GM12864 (cell line): Measurements from ENCODE around the gene PIP5KL1.

Experiments
- DNase-seq: peaks from one replicate; pipeline ENCODE4 v3.0.0-alpha.2; 2011; ENCODE audit warnings: low read depth
- H3K4me3 ChIP-seq: 2 replicates; pipeline ENCODE4 v1.5.1; 2011; ENCODE audit warnings: mild to moderate bottlenecking, low read depth, low read length, control low read depth
- TF ChIP-seq, protein P1 (sequence below): IDR thresholded peaks from 2 replicates; pipeline ENCODE4 v1.5.1; 2011; ENCODE audit warnings: low read depth, mild to moderate bottlenecking, moderate library complexity, low read length, control low read depth, inconsistent platforms; ENCODE audit errors: missing control alignments

The PIP5KL1 gene

DNA sequence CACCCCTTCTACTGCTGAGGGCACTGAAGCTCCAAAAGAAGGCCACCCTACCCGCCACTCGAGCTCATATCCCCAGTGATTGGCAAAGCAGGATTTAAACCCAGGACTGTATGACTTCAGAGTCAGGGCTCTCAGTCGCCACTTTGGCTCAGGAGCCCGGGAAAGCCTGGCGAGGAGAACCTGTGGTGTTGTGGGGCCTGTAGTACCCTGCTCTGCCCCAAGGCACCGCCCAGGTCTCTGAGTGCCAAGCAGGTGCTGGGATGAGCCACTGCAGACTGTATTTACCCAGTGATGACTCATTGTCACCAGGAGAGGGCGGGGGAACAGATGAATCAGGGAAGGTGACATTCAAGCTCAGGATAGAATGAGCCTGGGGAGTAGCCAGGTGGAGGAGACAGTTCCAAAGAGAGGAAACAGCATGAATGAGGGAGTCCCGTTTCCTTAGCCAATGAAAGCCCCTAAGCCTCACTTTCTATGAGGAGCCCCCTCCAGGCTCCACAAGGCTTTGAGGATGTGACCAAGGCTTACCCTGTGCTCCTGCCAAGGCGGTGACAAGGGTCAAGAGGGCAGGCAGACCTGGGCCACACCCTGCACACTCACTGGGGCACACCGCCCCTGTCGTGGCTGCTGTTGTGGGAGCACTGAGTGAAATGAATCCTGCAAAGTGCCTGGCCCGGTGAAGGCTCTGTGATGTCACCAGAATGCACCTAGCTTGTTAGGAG lies 24.9 kb upstream of the PIP5KL1 start:
- DNase-seq: no peak
- TF ChIP-seq, protein P1, sequence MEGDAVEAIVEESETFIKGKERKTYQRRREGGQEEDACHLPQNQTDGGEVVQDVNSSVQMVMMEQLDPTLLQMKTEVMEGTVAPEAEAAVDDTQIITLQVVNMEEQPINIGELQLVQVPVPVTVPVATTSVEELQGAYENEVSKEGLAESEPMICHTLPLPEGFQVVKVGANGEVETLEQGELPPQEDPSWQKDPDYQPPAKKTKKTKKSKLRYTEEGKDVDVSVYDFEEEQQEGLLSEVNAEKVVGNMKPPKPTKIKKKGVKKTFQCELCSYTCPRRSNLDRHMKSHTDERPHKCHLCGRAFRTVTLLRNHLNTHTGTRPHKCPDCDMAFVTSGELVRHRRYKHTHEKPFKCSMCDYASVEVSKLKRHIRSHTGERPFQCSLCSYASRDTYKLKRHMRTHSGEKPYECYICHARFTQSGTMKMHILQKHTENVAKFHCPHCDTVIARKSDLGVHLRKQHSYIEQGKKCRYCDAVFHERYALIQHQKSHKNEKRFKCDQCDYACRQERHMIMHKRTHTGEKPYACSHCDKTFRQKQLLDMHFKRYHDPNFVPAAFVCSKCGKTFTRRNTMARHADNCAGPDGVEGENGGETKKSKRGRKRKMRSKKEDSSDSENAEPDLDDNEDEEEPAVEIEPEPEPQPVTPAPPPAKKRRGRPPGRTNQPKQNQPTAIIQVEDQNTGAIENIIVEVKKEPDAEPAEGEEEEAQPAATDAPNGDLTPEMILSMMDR: peak; percentile 70
- H3K4me3 ChIP-seq: no peak overlapping the region

DNA sequence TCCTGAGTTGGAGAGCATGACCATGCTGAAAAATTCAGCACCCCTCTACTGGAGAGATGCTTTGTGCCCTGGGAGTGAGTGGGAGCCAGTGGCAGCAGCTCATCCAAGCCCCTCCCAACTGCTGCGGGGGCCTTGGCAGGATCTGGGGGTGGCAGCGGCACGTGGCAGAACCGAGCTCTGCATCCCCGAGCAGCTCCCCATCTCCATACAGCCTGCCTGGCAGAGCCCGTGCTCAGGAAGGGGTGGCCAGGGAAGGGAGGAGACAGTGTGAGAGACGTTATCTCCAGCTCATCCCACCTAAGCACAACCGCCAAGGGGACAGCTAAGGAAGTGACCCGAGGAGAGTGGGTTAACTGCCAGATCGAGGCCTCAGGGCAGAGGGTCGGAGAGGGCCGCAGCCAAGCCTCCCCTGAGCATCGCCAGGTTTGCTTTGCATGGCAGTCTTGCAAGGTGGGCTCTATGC lies 24.3 kb upstream of the PIP5KL1 start:
- H3K4me3 ChIP-seq: no peak overlapping the region
- TF ChIP-seq, protein P1: no peak
- no peak for DNase-seq

DNA sequence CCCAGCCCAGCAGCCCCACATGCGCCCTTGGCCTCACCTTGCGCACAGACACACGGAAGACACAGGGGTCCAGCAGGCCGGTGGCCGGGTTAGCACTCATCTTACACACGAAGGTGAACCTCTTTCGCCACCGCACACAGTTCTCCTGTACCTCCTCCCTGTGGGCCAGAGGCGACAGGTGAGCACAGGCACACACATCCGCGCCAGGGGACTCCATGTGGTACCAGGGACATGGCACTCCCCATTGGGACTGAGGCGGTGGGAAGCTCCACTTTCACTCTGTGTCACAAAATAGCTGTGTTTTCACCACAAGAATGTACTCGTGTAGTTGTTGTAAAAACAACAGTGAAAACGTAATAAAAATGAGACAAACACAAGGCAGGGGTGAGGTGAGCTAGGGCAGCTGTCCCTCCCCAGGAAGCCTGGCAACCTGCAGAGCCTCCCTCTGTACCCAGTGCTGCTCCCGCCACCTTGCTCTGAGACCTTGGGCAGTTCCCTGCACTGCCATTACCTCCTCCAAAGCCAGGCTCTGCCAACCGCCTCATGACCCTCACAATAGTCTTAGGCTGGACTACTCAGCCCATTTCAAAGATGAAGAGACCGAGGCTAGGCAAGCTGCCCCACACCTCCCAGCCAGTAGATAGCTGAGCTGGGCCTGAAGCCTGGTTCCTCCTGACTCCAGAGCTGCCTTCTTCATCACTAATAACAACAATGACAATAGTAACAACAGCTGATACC lies 23.4 kb upstream of the PIP5KL1 start:
- TF ChIP-seq, protein P1: no peak
- DNase-seq: no peak
- H3K4me3 ChIP-seq: no peak overlapping the region

DNA sequence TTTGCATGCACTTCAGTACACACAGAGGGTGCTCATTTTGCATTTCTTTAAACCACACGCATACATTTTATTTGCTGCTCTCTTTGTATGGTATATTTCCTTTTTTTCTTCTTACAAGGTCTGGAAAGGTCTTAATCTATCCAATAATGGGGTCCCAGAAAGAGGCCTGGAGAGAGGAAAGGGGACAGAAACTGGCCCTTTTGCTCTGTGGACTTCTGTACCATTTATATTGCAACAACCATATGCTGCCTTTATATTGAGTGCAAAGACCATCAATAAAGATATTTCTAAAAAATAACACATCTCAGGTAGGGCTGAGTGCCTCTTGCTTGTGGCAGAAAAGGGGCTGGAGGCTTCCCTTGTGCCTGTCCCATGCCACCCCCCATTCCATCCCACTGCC lies 22.6 kb upstream of the PIP5KL1 start:
- no peak for DNase-seq
- no peak overlapping the region for H3K4me3 ChIP-seq
- TF ChIP-seq, protein P1: no peak

DNA sequence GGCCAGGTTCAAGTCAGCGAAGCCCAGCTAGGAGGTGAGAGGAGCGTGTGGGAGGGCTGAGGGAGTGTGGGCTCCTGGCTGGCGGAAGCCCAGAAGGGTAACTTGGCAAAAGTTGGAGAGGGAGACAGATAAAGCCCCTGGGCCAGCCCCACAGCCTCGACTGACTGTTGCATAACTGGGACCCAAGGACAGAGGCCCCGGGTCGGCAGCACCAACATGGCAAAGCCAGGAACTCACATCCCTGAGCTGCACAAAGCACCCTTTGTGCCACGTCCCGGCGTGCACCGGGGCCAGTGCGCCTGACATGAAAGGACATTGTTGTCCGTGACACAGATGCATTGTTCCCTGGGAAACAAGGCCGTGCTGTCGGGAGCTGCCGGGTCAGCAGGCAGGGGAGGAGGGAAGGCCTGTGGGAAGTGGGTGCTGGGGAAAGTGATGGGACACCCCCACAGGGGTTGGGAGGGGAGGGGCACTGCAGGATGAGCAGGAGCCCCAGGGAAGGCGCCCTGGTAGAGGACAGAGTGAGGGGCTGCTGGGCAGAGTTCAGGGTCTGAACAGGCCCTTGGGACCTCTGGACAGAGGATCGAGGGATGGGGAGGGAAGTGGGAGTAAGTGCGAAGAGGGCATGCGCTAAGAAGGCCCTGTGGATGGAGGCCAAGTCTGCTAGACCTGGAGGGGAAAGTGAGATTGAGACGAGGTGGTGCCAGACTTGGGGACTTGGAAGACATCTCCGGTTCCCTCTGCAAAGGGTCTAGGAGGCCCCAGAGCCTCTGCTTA lies 20.1 kb upstream of the PIP5KL1 start:
- H3K4me3 ChIP-seq: no peak overlapping the region
- no peak for DNase-seq
- TF ChIP-seq, protein P1: no peak

DNA sequence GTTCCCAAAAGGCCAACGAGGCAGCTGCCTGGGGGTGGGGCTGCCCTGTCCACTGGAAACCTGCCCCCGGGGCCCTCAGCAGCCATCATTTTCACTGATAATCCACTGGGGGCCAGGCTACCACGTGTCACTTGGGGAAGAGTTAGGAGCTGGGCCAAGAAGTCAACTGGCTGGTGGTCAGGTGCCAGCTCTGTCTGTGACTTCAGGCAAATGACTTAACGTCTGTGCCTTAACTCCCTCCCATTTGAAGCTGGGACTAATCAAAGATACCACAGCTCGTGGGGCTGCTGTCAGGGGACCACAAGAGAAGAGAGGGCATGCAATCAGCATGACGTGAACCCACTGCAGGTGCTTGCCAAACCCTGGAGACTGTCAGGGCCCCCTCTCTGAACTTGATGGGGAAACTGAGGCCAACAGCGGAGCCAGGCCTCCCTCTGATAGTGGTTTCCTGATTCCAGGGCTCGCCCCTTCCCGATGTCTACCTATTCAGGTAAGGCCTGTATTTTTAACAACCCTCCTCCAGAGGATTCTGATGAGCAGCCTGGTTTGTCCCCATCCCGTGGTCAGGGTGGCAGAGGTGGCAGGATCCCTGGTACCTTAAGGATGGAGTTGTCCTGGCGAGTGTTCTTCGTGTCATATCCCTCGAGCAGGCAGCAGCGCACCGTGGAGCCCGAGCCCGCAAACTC lies 19.4 kb upstream of the PIP5KL1 start:
- TF ChIP-seq, protein P1: no peak
- no peak overlapping the region for H3K4me3 ChIP-seq
- DNase-seq: no peak
